IMR-90 (cell line): ENCODE results near the gene BNIP3.

ENCODE experiments used
- BHLHE40 ChIP-seq: fragments of 150-350 bp; IDR thresholded peaks from 2 replicates; pipeline ENCODE4 v1.6.1; 2016; ENCODE audit warnings: mild to moderate bottlenecking, low read depth, low read length
- CEBPB ChIP-seq: IDR thresholded peaks from 2 replicates; pipeline ENCODE4 v1.6.1; 2012; ENCODE audit warnings: low read depth, low read length, improper control_type of control experiment
- CTCF ChIP-seq: conservative IDR thresholded peaks from 2 replicates; pipeline ENCODE4 v1.5.1; 2012; ENCODE audit warnings: mild to moderate bottlenecking, low read depth, low read length, improper control_type of control experiment
- MAFK ChIP-seq: IDR thresholded peaks from 2 replicates; pipeline ENCODE4 v1.6.1; 2012; ENCODE audit warnings: low read depth, low read length, improper control_type of control experiment
- MXI1 ChIP-seq: IDR thresholded peaks from 2 replicates; pipeline ENCODE4 v1.6.1; 2012; ENCODE audit warnings: low read depth, mild to moderate bottlenecking, low read length, moderate library complexity, borderline replicate concordance
- NFE2L2 ChIP-seq: fragments of 150-350 bp; IDR thresholded peaks from 2 replicates; pipeline ENCODE4 v1.6.1; 2016; ENCODE audit warnings: low read depth, mild to moderate bottlenecking, low read length
- POLR2A ChIP-seq: IDR thresholded peaks from 2 replicates; pipeline ENCODE4 v1.6.1; 2012; ENCODE audit warnings: mild to moderate bottlenecking, low read depth, low read length
- RAD21 ChIP-seq: IDR thresholded peaks from 2 replicates; pipeline ENCODE4 v1.6.1; 2012; ENCODE audit warnings: low read length, improper control_type of control experiment
- RFX5 ChIP-seq: IDR thresholded peaks from 2 replicates; pipeline ENCODE4 v1.8.0; 2012; ENCODE audit warnings: low read depth, mild to moderate bottlenecking, low read length, moderate library complexity
- SMC3 ChIP-seq: fragments of 150-350 bp; IDR thresholded peaks from 2 replicates; pipeline ENCODE4 v1.6.1; 2016; ENCODE audit warnings: low read depth, mild to moderate bottlenecking, antibody characterized with exemption, low read length, moderate library complexity

GRCh38 chr10:132030898-132031463 is 49.3 kb upstream of the BNIP3 start:
- TF ChIP-seq CTCF (no peak), RFX5 (no peak), MAFK (no peak), NFE2L2 (no peak), POLR2A (no peak), CEBPB (no peak), SMC3 (no peak), BHLHE40 (no peak), RAD21 (no peak), MXI1 (no peak)
